Cardiac fibroblast (primary cell): ENCODE data around the gene MBD3L5.

ENCODE experiments used
- DNase-seq, 2 donors: peaks; one replicate each; pipeline versions ENCODE4 v3.0.0 to v3.0.0-alpha.2; 2010; ENCODE audit warnings: low read depth in 2 of 2
- H3K4me3 ChIP-seq, 2 donors: replicated peaks in 1 of 2; 1 replicate in 1 of 2; 2 replicates in 1 of 2; pipeline ENCODE4 v1.5.1; 2011; ENCODE audit warnings: low read depth in 2 of 2, low read length in 2 of 2, mild to moderate bottlenecking in 2 of 2, moderate library complexity in 1 of 2
- TF ChIP-seq, protein P1 (sequence below): IDR thresholded peaks from one replicate; pipeline ENCODE4 v1.5.1; 2011; ENCODE audit warnings: low read depth, mild to moderate bottlenecking, low read length, inconsistent platforms

Gene MBD3L5

DNA sequence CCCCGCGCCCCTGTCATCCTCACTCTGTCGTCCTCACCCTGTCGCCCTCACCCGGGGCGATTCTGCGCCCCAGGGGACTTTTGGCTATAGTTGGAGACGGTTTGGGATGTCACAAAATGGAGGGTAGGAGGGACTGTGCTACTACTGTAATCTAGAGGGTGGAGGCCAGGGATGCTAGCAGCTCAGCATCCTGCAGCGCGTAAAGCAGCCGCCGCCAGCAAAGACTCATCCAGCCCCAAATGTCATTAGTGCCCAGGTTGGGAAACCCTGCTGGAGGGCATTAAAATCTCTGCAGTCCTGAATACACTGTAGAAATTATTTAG lies 39.5 kb downstream of the MBD3L5 start:
- peak in 1 of 2 donors; percentile 9 for DNase-seq
- TF ChIP-seq, protein P1, sequence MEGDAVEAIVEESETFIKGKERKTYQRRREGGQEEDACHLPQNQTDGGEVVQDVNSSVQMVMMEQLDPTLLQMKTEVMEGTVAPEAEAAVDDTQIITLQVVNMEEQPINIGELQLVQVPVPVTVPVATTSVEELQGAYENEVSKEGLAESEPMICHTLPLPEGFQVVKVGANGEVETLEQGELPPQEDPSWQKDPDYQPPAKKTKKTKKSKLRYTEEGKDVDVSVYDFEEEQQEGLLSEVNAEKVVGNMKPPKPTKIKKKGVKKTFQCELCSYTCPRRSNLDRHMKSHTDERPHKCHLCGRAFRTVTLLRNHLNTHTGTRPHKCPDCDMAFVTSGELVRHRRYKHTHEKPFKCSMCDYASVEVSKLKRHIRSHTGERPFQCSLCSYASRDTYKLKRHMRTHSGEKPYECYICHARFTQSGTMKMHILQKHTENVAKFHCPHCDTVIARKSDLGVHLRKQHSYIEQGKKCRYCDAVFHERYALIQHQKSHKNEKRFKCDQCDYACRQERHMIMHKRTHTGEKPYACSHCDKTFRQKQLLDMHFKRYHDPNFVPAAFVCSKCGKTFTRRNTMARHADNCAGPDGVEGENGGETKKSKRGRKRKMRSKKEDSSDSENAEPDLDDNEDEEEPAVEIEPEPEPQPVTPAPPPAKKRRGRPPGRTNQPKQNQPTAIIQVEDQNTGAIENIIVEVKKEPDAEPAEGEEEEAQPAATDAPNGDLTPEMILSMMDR = no peak
- H3K4me3 ChIP-seq = peak overlapping the region; percentile 96 to 98

DNA sequence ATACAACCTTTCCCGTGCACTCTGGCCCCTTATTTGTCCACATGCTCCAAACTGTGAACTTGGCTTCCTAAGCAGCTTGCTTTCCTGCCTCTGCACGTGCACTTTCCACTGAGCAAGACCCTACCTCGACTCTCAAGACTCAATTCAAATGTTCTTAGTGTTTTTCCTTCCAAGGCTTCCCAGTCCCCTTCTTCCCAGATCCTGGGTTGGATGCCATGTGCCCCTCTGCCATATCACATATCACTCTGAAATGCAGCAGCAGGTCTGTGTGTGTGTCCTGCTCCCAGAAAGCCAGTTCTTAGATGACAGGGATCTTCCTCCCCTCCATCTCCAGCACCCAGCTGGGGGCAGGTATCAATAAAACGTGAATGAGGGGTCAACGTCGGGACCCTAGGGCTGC lies 42.2 kb downstream of the MBD3L5 start:
- no peak for DNase-seq
- TF ChIP-seq, protein P1 = no peak
- no peak overlapping the region for H3K4me3 ChIP-seq

DNA sequence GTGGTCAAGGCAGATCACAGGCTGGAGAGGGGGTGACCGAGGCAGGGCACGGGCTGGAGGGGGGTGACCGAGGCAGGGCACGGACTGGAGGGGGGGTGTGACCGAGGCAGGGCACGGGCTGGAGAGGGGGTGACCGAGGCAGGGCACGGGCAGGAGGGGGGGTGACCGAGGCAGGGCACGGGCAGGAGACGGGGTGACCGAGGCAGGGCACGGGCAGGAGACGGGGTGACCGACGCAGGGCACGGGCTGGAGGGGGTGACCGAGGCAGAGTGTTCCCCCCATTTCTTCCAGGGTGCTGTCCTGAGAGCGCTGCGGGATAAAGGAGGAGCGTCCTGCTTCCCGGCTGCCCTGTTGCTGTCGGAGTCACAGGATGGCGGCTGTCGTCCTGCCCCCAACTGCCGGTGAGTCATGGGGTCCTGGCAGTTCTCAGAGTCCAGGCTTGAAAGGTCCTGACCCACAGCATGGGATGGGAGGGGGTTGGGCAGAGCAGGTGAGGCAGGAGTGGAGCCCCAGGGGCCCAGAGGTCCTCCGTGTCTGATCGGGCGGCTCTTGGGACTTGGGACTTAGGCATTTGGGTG lies 44.4 kb downstream of the MBD3L5 start:
- no peak overlapping the region for H3K4me3 ChIP-seq
- TF ChIP-seq, protein P1 = no peak
- DNase-seq = no peak

DNA sequence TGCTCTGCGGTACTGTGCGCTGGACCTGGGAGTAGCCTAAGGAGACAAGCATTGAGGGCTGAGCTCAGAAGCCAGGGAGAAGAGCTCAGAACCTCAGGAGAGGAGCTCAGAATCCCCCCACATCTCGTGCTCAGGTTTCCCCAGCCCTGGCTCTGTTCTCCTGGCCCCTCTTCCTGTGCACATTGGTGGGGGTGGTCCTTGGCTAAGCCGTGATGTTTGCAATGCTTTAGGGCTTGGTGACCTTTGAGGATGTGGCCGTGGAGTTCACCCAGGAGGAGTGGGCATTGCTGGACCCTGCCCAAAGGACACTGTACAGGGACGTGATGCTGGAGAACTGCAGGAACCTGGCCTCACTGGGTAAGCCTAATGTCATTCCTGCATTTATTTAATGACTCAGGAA lies 45.8 kb downstream of the MBD3L5 start:
- no peak overlapping the region for H3K4me3 ChIP-seq
- DNase-seq = no peak
- TF ChIP-seq, protein P1 = no peak

DNA sequence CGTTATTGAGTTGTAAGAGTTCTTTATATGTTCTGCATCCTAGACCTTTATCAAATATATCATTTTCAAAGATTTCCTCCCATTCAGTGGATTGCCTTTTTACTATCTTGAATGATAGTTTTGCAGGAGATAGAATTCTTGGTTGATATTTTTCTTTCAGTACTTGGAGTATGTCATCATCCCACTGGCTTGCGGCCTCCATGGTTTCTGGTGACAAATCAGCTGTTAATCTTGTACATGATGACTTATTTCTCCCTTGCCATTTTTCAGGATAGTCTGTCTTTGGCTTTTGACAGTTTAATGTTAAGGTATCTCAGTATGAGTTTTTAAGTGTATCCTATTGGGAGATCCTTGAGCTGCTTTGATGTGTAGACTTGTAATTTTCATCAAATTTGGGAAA lies 47.6 kb downstream of the MBD3L5 start:
- TF ChIP-seq, protein P1 = no peak
- H3K4me3 ChIP-seq = no peak overlapping the region
- no peak for DNase-seq
